H4 (cell line): ENCODE measurements around the gene PARD6G. TPM values are rescaled to one million over a fixed set of nuclear protein-coding genes. Genes with fewer than 3 reads are reported as not detected.
"Not testable (repeated sequence)": the region's sequence is repeated elsewhere in the genome, so short reads cannot be mapped to it uniquely, and the experiment has no call there.

Experiments
- DNase-seq: peaks from one replicate; pipeline ENCODE4 v3.0.0-alpha.2; 2015; ENCODE audit warnings: low spot score
- total RNA-seq: library from RNA; depleted of rRNA; stranded (reverse); fragments of >200 nt; shearing (Covaris generic); gene quantifications from 2 replicates; pipeline ENCODE4 v1.2.3, GENCODE V29; 2014

The PARD6G gene
- total RNA-seq, 1 experiment from 2014 or later, result 2.3 TPM

DNA sequence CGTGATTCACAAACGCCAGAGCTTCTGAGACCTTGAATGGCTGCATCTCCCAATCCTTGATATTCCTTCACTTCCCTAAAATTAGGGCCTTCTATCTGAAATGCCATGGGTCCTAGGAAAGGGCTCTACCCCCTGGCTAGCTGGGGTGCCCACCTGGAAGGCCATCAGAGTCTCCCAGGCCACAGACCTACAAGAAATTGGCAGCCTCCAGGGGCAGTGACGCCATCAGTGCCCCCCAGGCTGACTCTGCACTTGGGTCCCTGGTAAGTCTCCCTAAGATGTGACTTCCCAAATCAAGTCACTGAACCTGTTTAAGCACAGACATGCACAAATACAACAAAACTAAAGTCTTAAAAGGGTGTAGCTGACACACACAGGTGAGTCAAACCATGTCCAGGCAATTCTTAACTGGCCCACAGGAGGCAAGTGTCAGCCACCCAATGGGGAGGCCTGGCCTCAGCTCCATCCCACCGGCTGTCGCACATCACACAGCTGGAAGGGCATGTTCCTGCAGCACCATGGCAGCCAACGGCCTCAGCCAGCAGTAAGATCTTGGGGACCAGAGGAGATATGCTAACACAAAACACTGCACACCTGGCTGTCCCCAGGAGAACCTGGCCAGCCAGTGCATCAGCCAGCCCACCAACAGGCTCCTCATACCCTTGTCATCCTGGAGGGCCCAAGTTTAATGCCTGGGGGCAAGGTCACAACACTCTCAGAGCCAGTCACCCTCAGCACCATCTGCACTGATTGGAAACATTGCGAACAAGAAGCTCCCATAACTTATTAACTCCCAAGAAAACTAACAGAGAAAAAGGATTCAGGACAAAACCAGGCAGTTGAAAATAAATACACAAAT, 5.2 kb downstream of the PARD6G start:
- DNase-seq, result no peak

- no peak for DNase-seq
These were observed 7.5 kb downstream of the PARD6G start for GRCh38 chr18:80239830-80240229.

DNA sequence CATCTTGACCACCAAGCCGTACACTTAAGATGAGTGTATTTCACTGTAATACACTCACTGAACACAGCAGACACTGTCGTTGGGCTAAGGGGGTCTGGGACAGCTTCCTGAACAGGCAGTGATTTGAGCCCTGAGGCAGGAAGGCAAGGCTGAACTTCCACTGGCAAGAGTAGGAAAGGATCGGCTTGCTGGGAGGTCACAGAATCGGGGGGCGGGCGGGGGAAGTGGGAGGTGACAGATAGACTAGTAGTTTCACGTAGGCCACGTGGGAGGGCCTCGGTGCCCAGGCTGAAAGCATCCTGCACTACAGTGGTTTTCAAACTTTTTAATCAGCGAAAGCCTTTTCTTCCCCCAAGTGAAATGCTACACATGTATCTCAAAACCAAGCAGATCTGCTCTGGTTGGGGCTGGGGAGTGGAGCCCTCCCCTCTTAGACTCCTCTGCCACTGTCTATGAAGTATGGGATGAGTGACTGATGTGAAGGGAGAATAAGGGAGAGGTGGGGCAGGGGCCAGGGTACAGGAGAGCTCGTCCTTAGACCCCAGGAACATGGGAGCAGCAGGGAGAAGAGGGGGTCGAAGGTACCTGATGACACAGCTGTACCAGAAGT, 8.6 kb downstream of the PARD6G start:
- no peak for DNase-seq

DNA sequence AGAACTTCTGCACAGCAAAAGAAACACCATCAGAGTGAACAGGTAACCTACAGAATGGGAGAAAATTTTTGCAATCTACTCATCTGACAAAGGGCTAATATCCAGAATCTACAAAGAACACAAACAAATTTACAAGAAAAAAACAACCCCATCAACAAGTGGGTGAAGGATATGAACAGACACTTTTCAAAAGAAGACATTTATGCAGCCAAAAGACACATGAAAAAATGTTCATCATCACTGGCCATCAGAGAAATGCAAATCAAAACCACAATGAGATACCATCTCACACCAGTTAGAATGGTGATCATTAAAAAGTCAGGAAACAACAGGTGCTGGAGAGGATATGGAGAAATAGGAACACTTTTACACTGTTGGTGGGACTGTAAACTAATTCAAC, 9.8 kb downstream of the PARD6G start:
- DNase-seq, result not testable (repeated sequence)

DNA sequence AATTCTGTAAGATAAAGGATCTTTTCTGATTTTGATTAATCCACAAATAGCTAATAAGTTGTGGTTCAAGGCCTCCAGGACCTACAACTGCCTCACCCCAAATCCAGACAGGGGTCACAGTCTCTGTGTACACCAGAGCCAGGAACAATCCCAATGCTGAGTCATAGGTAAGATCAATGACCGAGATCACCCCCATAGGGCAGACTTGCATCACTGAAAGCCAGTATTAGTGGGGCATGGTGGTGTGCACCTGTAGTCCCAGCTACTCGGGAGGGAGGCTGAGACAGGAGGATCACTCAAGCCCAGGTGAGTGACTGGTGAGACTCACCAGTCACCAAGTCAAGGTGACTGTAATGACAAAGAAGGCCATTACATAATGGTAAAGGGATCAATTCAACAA, 12.9 kb downstream of the PARD6G start:
- DNase-seq, result no peak

- DNase-seq, result no peak
These were observed 13.4 kb downstream of the PARD6G start for GRCh38 chr18:80233899-80234298.

- DNase-seq, result no peak
These were observed 14.0 kb downstream of the PARD6G start for GRCh38 chr18:80233201-80233835.

- DNase-seq, result no peak
These were observed 14.6 kb downstream of the PARD6G start for GRCh38 chr18:80232710-80233109.

- no peak for DNase-seq
These were observed 15.3 kb downstream of the PARD6G start for GRCh38 chr18:80232030-80232429.

DNA sequence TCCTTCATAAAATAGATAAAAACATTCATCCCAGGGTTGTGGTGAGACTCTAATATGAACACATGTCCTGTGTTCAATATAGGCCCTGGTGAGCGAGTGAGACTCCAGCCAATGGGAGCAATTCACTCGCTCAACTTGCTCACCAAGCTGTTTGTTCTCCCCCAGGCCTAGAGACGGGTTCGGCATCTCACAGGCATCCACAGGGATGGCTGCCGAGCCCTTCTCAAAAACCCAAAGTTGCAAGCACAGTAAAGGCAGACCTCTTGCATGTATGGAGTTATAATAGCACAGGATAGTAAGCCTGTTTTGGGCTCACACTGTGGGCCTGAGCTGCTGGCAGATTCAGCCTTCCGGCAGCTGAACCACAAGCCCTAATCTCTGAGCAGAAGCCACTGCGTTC, 15.7 kb downstream of the PARD6G start:
- no peak for DNase-seq

DNA sequence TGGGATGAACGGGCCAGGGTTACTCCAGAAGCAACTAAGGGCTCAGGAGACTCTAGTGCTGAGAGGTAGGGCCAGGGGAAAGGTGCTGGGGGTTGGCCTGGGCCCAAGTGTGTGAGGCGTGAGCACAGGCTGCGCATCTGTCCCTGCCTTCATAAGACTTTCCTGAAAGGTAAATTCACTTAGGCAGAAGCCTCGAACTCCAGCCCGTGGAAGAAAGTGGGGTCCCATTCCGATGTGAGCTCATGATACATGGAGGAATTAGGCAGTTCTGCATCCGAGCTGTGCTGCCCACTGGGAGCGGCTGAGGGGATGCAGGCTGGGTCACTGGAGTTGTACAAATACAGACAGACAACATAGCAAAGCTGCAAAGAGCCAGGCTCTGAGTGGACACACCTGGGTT, 16.2 kb downstream of the PARD6G start:
- DNase-seq, result no peak

DNA sequence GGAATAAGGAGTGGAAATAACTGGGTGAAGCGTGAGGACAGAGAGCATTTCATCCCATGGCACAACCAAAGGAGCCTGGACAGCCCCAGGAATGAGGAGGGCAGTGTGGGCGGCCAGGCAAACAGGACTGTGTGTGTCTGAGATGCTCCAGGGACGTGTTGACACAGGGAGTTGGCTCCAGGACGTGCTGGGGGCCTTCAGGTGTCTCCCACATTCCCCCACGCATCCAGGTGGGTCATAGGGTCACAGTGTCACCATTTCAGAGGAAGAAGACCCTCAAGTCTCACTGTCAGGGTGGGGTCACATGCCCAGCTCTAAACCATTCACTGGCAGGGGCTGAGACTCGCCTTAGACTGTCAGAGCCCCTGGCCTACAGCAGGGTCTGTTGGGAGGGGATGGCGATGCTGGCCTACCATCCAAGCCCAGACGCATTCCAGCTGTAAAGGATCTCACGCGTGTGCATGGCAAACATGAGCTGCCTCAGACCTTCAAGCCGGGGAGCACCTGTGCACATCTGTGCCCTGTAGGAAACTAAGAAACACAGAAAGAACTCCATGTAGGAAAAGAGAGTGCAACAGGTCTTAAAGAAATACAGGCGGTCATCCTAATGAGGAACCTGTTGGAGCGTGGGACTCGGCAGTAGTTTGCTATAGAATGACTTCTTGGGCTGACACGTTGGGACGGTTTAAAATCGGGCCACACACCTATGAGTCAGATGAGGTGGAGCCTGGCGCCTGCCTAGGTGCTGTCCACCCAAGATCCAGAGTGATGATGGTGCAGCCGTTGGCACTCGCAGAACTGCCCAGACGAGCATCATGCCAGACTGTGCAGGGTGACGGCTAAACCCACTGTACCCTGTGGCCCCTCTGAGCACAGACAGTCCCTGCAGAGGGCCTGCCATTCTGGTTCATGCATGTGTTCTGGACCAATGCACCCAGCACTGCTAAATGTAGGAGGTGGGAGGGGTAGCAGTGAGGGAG, 17.3 kb downstream of the PARD6G start:
- no peak for DNase-seq

DNA sequence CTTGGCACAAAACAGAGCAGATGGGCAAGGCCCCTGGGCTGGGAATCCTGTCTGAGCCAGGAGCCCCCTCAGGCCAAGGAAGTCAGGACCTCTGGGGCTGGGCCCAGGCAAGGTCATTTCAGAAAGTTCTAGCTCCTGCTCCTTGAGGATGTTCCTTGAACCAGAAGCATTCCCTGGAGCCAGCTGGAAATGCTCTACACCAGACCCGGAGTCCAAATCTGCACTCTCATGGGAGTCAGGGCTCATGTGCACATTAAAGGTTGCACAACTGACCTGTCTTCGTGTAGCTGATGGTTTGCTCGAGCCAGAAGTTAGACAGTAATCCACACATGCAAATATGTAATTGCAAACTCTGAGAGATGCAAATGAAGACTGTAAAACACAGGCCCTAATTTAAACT, 18.0 kb downstream of the PARD6G start:
- no peak for DNase-seq

GRCh38 chr18:80228051-80228848, 19.1 kb downstream of the PARD6G start:
- no peak for DNase-seq

- DNase-seq, result no peak
These were observed 19.8 kb downstream of the PARD6G start for GRCh38 chr18:80227472-80227871.

DNA sequence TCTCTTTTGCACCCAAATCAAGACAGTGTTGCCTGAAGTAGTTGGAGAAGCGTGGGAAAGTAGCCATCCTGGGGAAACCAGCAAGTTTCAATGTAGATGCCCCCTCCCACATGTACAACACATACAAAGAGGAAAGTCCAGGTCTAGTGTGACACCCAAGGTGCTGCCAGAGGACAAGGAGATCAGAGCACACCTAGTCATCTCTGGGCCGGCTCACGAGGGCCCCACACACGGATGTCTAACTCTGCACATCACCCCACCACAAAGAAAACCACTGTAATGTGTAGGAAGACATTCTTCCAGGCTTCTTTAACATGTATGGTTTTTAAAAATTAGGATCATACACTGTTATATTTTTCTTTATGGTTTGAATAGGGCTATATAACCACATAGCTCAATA, 21.6 kb downstream of the PARD6G start:
- DNase-seq, result no peak

DNA sequence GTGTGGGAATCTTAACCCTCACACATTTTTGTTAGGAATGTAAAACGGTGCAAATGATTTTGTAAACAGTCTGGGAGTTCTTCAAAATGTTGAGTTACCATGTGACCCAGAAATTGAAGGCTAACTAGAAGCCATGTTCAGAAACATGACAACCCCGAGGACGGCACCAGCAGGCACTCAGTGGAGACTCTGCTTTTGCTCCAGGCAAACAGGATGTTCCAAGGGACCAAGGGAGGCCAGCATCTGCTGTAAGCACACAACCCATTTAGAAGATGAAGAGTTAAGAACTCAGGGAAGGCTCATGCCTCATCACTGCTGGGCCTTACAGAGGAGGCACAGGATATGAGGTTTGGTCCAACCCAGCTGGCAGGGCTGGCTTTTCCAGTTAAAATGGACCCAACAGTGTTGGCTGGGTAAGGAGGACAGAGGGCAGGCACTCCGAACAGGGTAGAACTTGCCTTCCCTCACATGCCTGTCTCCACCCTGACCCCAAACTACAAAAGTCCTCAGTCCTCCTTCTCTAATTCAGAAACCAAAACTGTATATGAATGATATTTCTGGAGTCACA, 23.6 kb downstream of the PARD6G start:
- no peak for DNase-seq

GRCh38 chr18:80219488-80219887, 27.8 kb downstream of the PARD6G start:
- not testable (repeated sequence) for DNase-seq

GRCh38 chr18:80218341-80219227, 28.7 kb downstream of the PARD6G start:
- DNase-seq, result no peak

GRCh38 chr18:80213182-80213581, 34.1 kb downstream of the PARD6G start:
- DNase-seq, result no peak
